NCI-H2107 treated with DMSO at 0.1 percent for 48 hours (cell line): Measurements from ENCODE around the gene FBXL13.
A peak's percentile ranks its signal among the peaks of the same experiment; 100 is the strongest.
"Not testable (repeated sequence)": the region's sequence is repeated elsewhere in the genome, so short reads cannot be mapped to it uniquely, and the experiment has no call there.

Experiments
- DNase-seq: peaks from one replicate; lab custom pipeline; 2025; ENCODE audit not compliant: unreplicated experiment; lab: John Stamatoyannopoulos, UW

Gene FBXL13

GRCh38 chr7:103080923-103081322, 6.3 kb upstream of the FBXL13 start:
- DNase-seq: no peak

GRCh38 chr7:103079836-103080235, 5.2 kb upstream of the FBXL13 start:
- DNase-seq: no peak

- DNase-seq: not testable (repeated sequence)
Measured at GRCh38 chr7:103078226-103078625, 3.6 kb upstream of the FBXL13 start.

GRCh38 chr7:103077318-103077717, 2.7 kb upstream of the FBXL13 start:
- no peak for DNase-seq

GRCh38 chr7:103076764-103077163, 2.2 kb upstream of the FBXL13 start:
- DNase-seq: no peak

- DNase-seq: peak; percentile 29
Measured at GRCh38 chr7:103075337-103075918, 832 bp upstream of the FBXL13 start.

GRCh38 chr7:103073989-103074518, 542 bp downstream of the FBXL13 start:
- peak; percentile 9 for DNase-seq

- DNase-seq: no peak
Measured at GRCh38 chr7:103071000-103071399, 3.6 kb downstream of the FBXL13 start.

- DNase-seq: no peak
Measured at GRCh38 chr7:103068414-103069403, 5.9 kb downstream of the FBXL13 start.

- DNase-seq: no peak
Measured at GRCh38 chr7:103065667-103066066, 8.9 kb downstream of the FBXL13 start.

- no peak for DNase-seq
Measured at GRCh38 chr7:103063895-103064294, 10.7 kb downstream of the FBXL13 start.

GRCh38 chr7:103059471-103059870, 15.1 kb downstream of the FBXL13 start:
- no peak for DNase-seq

- DNase-seq: no peak
Measured at GRCh38 chr7:103058122-103058521, 16.5 kb downstream of the FBXL13 start.

GRCh38 chr7:103056006-103056405, 18.6 kb downstream of the FBXL13 start:
- not testable (repeated sequence) for DNase-seq

- DNase-seq: no peak
Measured at GRCh38 chr7:103051519-103051918, 23.1 kb downstream of the FBXL13 start.

- no peak for DNase-seq
Measured at GRCh38 chr7:103048833-103049232, 25.8 kb downstream of the FBXL13 start.

- not testable (repeated sequence) for DNase-seq
Measured at GRCh38 chr7:103041815-103042214, 32.8 kb downstream of the FBXL13 start.

GRCh38 chr7:103037823-103038739, 36.5 kb downstream of the FBXL13 start:
- DNase-seq: not testable (repeated sequence)

- DNase-seq: no peak
Measured at GRCh38 chr7:103037476-103037822, 37.1 kb downstream of the FBXL13 start.

GRCh38 chr7:103034318-103034717, 40.3 kb downstream of the FBXL13 start:
- DNase-seq: not testable (repeated sequence)

GRCh38 chr7:103031781-103032180, 42.8 kb downstream of the FBXL13 start:
- no peak for DNase-seq
